Thyroid gland (tissue), 4 donors: Measurements from ENCODE around the gene LRRC41. TPM values are rescaled to one million over a fixed set of nuclear protein-coding genes. Genes with fewer than 3 reads are reported as not detected.
"Not testable (repeated sequence)": the region's sequence is repeated elsewhere in the genome, so short reads cannot be mapped to it uniquely, and the experiment has no call there.

Source experiments
- DNase-seq, 2 donors: peaks; one replicate each; pipeline ENCODE4 v3.0.0-alpha.2; 2019
- H3K27ac ChIP-seq, 3 donors: fragments of 200-600 bp; sonication (generic); 1 replicate in 2 of 3; 2 replicates in 1 of 3; pipeline ENCODE4 v1.5.1; 2016 to 2019; ENCODE audit warnings: mild to moderate bottlenecking in 1 of 3, moderate library complexity in 1 of 3
- H3K27me3 ChIP-seq: fragments of 200-600 bp; sonication (generic); one replicate; pipeline ENCODE4 v1.5.1; 2019
- H3K36me3 ChIP-seq, 2 donors: fragments of 200-600 bp; sonication (generic); one replicate each; pipeline ENCODE4 v1.5.1; 2016 to 2019
- H3K4me1 ChIP-seq, 2 donors: fragments of 200-600 bp; sonication (generic); one replicate each; pipeline ENCODE4 v1.5.1; 2017 to 2019
- H3K4me3 ChIP-seq, 3 donors: fragments of 200-600 bp; sonication (generic); replicated peaks in 1 of 3; 1 replicate in 2 of 3; 2 replicates in 1 of 3; pipeline ENCODE4 v1.5.1; 2016; ENCODE audit warnings: mild to moderate bottlenecking in 1 of 3
- H3K9me3 ChIP-seq: fragments of 200-600 bp; sonication (generic); one replicate; pipeline ENCODE4 v1.5.1; 2017
- CTCF ChIP-seq, 6 experiments: fragments of 200-600 bp in 3 of 6; fragments of 450-650 bp in 3 of 6; sonication (generic) in 3 of 6; IDR thresholded peaks; one replicate each; pipeline ENCODE4 v1.5.1; 2016 to 2019; ENCODE audit warnings: antibody characterized with exemption in 6 of 6, mild to moderate bottlenecking in 2 of 6, inconsistent platforms in 1 of 6, moderate library complexity in 1 of 6
- POLR2A ChIP-seq, 2 donors: fragments of 450-650 bp; IDR thresholded peaks; one replicate each; pipeline ENCODE4 v1.6.1; 2017; ENCODE audit warnings: antibody characterized with exemption in 2 of 2, mild to moderate bottlenecking in 2 of 2, moderate library complexity in 1 of 2
- WGBS, 2 donors: methylation state at CpG; one replicate each; pipeline ENCODE4 v1.1.5; 2017; 5-methylcytosine and 5-hydroxymethylcytosine counted together
- intact Hi-C: fragments of 100-400 bp; cut with DNase I; formaldehyde crosslinking; loops from one replicate; pipeline ENCODE4 v1.15.1; 2023
- total RNA-seq, 4 donors: library from RNA; depleted of rRNA; stranded (reverse); fragments of >200 nt; gene quantifications; one replicate each; pipeline ENCODE4 v1.2.3, GENCODE V29; 2016

LRRC41 gene
- total RNA-seq, 4 donors from 2014 or later: 73.5 to 111 (median 99.4) TPM

- Histone ChIP-seq H3K27ac (no peak overlapping the region), H3K4me1 (no peaks in the 10 kb centered on the region), H3K36me3 (no peaks in the 10 kb centered on the region), H3K4me3 (no peak overlapping the region), H3K9me3 (no peaks in the 10 kb centered on the region), H3K27me3 (no peaks in the 10 kb centered on the region)
- peak in 1 of 6 experiments; percentile 19 for TF ChIP-seq CTCF (IDR thresholded peaks at IDR 0.05)
- no peak for TF ChIP-seq POLR2A (IDR thresholded peaks at IDR 0.05)
- intact Hi-C loops: no loop called here
- WGBS, 2 donors: 70 to 78% methylated on average over 9 of the region's 9 CpGs
- DNase-seq: no peak
Measured at GRCh38 chr1:46333300-46334029, 30.0 kb upstream of the LRRC41 start.

- H3K4me3 ChIP-seq, H3K27me3 ChIP-seq, H3K4me1 ChIP-seq, H3K36me3 ChIP-seq, DNase-seq, H3K9me3 ChIP-seq, intact Hi-C loops, H3K27ac ChIP-seq: not testable (repeated sequence)
- 69 to 73% methylated on average over 22 to 24 of the region's 24 CpGs for WGBS, 2 donors
Measured at GRCh38 chr1:46331786-46332540, 28.5 kb upstream of the LRRC41 start.

- H3K36me3 ChIP-seq, DNase-seq, H3K9me3 ChIP-seq, H3K27ac ChIP-seq, H3K4me1 ChIP-seq, H3K27me3 ChIP-seq, intact Hi-C loops, H3K4me3 ChIP-seq: not testable (repeated sequence)
- 91 to 95% methylated on average over 2 of the region's 2 CpGs for WGBS, 2 donors
Measured at GRCh38 chr1:46330381-46330780, 27.0 kb upstream of the LRRC41 start.

GRCh38 chr1:46329807-46330206 lies 26.4 kb upstream of the LRRC41 start:
- H3K27ac ChIP-seq, H3K4me3 ChIP-seq, DNase-seq, intact Hi-C loops, H3K9me3 ChIP-seq, H3K4me1 ChIP-seq, H3K36me3 ChIP-seq, H3K27me3 ChIP-seq: not testable (repeated sequence)
- 73 to 76% methylated on average over 7 of the region's 7 CpGs for WGBS, 2 donors

- WGBS, 2 donors: 90 to 91% methylated on average over 7 of the region's 7 CpGs
Measured at GRCh38 chr1:46328182-46328581, 24.8 kb upstream of the LRRC41 start.

GRCh38 chr1:46325285-46326076 lies 22.1 kb upstream of the LRRC41 start:
- H3K27ac ChIP-seq, H3K4me1 ChIP-seq, intact Hi-C loops, H3K36me3 ChIP-seq, H3K9me3 ChIP-seq, H3K4me3 ChIP-seq, DNase-seq, H3K27me3 ChIP-seq: not testable (repeated sequence)
- 93 to 95% methylated on average over 11 of the region's 11 CpGs for WGBS, 2 donors

More at GRCh38 chr1:46328182-46328581, 24.8 kb upstream of the LRRC41 start:
- DNase-seq, H3K4me3 ChIP-seq, H3K4me1 ChIP-seq, H3K9me3 ChIP-seq, intact Hi-C loops, H3K27ac ChIP-seq, H3K27me3 ChIP-seq, H3K36me3 ChIP-seq: not testable (repeated sequence)

- H3K4me3 ChIP-seq, H3K27ac ChIP-seq, intact Hi-C loops, DNase-seq, H3K27me3 ChIP-seq, H3K36me3 ChIP-seq, H3K4me1 ChIP-seq, H3K9me3 ChIP-seq: not testable (repeated sequence)
- 93% methylated on average over 6 of the region's 6 CpGs for WGBS, 2 donors
Measured at GRCh38 chr1:46322191-46322590, 18.8 kb upstream of the LRRC41 start.

- H3K4me3 ChIP-seq, H3K9me3 ChIP-seq, intact Hi-C loops, H3K27me3 ChIP-seq, DNase-seq, H3K4me1 ChIP-seq, H3K27ac ChIP-seq: not testable (repeated sequence)
- peaks cover 11 to 16% of the 10 kb centered on the region in 2 donors for H3K36me3 ChIP-seq
- WGBS, 2 donors: 63 to 70% methylated on average over 13 of the region's 13 CpGs
Measured at GRCh38 chr1:46319960-46320914, 16.8 kb upstream of the LRRC41 start.

GRCh38 chr1:46319301-46319700 lies 15.9 kb upstream of the LRRC41 start:
- H3K27ac ChIP-seq, intact Hi-C loops, H3K27me3 ChIP-seq, H3K4me3 ChIP-seq, H3K9me3 ChIP-seq, DNase-seq, H3K4me1 ChIP-seq: not testable (repeated sequence)
- WGBS, 2 donors: 87% methylated on average over 6 of the region's 6 CpGs
- H3K36me3 ChIP-seq: peaks cover 14 to 21% of the 10 kb centered on the region in 2 donors
